Immature natural killer cell (primary cell): ENCODE results near the gene EDN1. TPM values are rescaled to one million over a fixed set of nuclear protein-coding genes. Genes with fewer than 3 reads are reported as not detected.

Source experiments
- DNase-seq, 3 donors: peaks; one replicate each; pipeline ENCODE4 v3.0.0; 2022; ENCODE audit warnings: mixed read lengths in 1 of 3
- H3K27ac Mint-ChIP-seq, 6 donors: one replicate each; pipeline ENCODE4 v1.8.0; 2020; ENCODE audit warnings: mixed read lengths in 6 of 6, mild to moderate bottlenecking in 5 of 6, inconsistent platforms in 4 of 6, moderate library complexity in 3 of 6
- H3K27me3 Mint-ChIP-seq, 3 donors: one replicate each; pipeline ENCODE4 v1.8.0; 2020 to 2021; ENCODE audit warnings: low read depth in 3 of 3, mild to moderate bottlenecking in 3 of 3, mixed read lengths in 3 of 3, moderate library complexity in 3 of 3, inconsistent platforms in 1 of 3
- H3K36me3 Mint-ChIP-seq, 3 donors: one replicate each; pipeline ENCODE4 v1.8.0; 2020; ENCODE audit warnings: mixed read lengths in 3 of 3, inconsistent platforms in 2 of 3, mild to moderate bottlenecking in 2 of 3
- H3K4me1 Mint-ChIP-seq, 2 donors: one replicate each; pipeline ENCODE4 v1.8.0; 2020; ENCODE audit warnings: inconsistent platforms in 2 of 2, mild to moderate bottlenecking in 2 of 2, mixed read lengths in 2 of 2, moderate library complexity in 1 of 2
- H3K4me3 Mint-ChIP-seq, 5 donors: one replicate each; pipeline ENCODE4 v1.8.0; 2020; ENCODE audit warnings: mild to moderate bottlenecking in 5 of 5, mixed read lengths in 5 of 5, inconsistent platforms in 3 of 5, moderate library complexity in 3 of 5
- H3K9me3 Mint-ChIP-seq, 6 donors: one replicate each; pipeline ENCODE4 v1.8.0; 2020; ENCODE audit warnings: mild to moderate bottlenecking in 6 of 6, mixed read lengths in 6 of 6, inconsistent platforms in 4 of 6, moderate library complexity in 3 of 6
- polyA plus RNA-seq, 3 donors: library from polyadenylated mRNA; unstranded; fragments of 300-500 nt; fragmentation: Illumina TruSeq; gene quantifications; one replicate each; pipeline ENCODE4 v1.2.3, GENCODE V29; 2021

The EDN1 gene
- polyA plus RNA-seq, 3 donors from 2014 or later = not detected

DNA sequence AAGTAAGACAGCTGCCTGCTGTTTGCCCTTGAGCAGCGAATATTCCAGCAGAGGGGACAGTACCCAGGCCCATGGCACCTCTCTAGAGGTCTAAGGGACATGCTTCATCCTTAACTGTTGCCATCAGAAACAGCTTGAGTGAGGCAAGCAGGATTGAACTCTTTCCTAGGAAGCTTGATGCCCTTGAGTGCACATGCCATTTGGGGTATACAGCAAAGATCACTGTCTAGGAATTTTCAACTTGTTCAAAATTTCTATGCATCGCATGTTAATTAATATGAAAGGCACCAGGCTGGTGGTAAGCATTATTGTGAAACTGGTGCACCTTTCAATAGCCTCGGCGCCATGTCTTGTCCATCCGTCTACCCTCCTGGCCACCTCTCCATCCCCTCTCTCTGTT lies 54.1 kb downstream of the EDN1 start:
- Mint-ChIP-seq H3K4me1 (no peaks in the 10 kb centered on the region), H3K27ac (no peak overlapping the region), H3K27me3 (peaks cover 2 to 7% (median 2%) of the 10 kb centered on the region in 3 donors), H3K36me3 (no peaks in the 10 kb centered on the region), H3K4me3 (no peak overlapping the region), H3K9me3 (peaks cover 0 to 2% (median 0%) of the 10 kb centered on the region in 6 donors)
- DNase-seq = no peak

DNA sequence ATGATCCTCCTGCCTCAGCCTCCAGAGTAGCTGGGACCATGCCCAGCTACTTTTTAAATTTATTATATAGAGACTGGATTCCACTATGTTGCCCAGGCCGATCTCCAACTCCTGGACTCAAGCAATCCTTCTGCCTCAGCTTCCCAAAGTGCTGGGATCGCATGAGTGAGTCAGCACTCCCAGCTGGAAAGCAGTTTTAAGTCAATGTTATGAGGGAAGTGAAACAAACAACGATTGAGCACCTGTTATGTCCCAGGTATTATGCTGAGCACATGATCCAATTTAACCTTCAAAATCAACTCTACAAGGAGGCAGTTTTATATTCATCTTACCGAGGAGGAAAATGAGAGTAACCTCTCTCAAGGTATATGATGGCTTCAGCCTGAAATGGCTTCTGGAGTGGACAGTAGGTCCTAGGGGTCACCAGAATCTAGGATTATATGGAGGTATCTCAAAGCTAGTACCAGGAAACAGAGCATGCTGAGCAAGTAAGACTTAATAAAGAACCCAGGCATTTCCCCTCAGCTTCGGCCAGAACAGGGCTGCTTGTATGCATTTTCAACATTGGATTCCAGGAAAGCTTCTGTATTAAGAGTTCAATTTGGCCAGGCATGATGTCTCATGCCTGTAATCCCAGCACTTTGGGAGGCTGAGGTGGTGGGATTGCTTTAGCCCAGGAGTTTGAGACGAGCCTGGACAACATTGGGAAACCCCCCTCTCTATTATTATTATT lies 55.0 kb downstream of the EDN1 start:
- Mint-ChIP-seq H3K4me3 (no peak overlapping the region), H3K4me1 (no peaks in the 10 kb centered on the region), H3K27ac (no peak overlapping the region), H3K9me3 (peaks cover 0 to 2% (median 0%) of the 10 kb centered on the region in 6 donors), H3K36me3 (no peaks in the 10 kb centered on the region), H3K27me3 (peaks cover 2 to 7% (median 2%) of the 10 kb centered on the region in 3 donors)
- no peak for DNase-seq

DNA sequence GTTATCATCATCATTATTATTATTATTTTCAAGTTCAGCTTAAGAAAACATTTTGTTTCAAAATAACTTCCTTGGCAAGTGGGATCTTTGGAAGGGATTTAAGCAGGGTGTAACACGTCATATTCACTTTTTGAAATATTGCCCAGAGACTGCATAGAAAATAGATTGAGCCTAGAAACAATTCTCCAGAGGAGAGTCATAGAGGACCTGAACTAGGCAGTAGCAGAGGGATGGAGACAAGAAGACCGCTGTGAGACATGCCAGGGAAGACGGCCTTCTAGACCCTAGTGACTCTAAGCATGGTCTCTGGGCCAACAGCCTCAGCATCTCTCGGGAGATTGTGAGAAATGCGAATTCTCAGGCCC lies 55.5 kb downstream of the EDN1 start:
- no peak overlapping the region for H3K27ac Mint-ChIP-seq
- no peak for DNase-seq
- peaks cover 0 to 2% (median 0%) of the 10 kb centered on the region in 6 donors for H3K9me3 Mint-ChIP-seq
- H3K4me1 Mint-ChIP-seq = no peaks in the 10 kb centered on the region
- H3K27me3 Mint-ChIP-seq = peaks cover 2 to 7% (median 2%) of the 10 kb centered on the region in 3 donors
- H3K36me3 Mint-ChIP-seq = no peaks in the 10 kb centered on the region
- H3K4me3 Mint-ChIP-seq = no peak overlapping the region
